ENCODE measurements around the gene ERH.
"Not testable (repeated sequence)": the region's sequence is repeated elsewhere in the genome, so short reads cannot be mapped to it uniquely, and the experiment has no call there.

ERH gene

GRCh38 chr14:69395929-69396328 lies 2.2 kb downstream of the ERH start:
- no peak for DNase-seq

- no peak for DNase-seq
Measured at GRCh38 chr14:69392481-69392880, 5.6 kb downstream of the ERH start.

DNA sequence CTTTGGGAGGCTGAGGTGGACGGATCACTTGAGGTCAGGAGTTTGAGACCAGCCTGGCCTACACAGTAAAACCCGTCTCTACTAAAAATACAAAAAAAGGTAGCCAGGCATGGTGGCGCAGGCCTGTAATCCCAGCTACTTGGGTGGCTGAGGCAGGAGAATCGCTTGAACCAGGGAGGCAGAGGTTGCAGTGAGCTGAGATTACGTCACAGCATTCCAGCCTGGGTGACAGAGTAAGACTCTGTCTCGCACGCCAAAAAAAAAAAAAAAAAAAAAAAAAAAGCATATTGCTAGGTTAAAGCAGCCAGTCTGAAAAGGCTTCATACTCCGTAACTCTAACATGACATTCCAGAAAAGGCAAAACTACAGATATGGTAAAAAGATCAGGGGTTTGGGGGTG lies 6.7 kb downstream of the ERH start:
- DNase-seq = not testable (repeated sequence)

DNA sequence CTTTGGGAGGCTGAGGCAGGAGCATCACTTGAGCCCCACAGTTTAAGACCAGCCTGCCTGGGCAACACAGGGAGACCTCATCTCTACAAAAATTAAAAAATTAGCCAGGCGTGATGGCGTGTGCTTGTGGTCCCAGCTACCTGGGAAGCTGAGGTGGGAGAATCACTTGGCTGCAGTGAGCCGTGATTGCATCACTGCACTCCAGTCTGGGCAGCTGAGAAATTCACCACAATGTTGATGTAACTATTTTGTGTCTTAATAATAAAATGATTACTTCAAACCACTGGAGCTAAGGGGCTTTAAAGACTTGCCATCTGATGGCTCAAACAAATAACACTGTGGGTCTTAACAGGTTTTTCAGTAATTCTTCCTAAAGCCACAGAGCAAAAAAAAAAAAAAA lies 10.8 kb downstream of the ERH start:
- no peak for DNase-seq

DNA sequence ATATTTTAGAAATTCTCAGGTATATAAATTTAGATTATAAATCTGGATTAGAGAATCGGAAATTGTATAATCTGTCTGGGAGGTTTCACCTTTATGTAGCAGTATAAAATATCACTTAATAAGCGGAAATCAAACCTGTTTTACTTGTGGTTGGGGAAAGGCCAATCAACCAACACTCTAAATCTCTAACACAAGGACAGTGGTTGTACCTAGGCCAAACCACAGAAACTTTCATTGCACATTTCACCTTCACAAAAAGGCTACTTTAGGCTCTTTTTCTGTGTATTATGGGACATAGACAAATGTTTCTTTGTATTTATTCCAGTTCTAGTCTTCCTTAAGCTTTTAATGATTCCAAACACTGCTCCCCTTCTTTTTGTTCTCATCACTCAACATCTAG lies 19.8 kb downstream of the ERH start:
- no peak for DNase-seq

DNA sequence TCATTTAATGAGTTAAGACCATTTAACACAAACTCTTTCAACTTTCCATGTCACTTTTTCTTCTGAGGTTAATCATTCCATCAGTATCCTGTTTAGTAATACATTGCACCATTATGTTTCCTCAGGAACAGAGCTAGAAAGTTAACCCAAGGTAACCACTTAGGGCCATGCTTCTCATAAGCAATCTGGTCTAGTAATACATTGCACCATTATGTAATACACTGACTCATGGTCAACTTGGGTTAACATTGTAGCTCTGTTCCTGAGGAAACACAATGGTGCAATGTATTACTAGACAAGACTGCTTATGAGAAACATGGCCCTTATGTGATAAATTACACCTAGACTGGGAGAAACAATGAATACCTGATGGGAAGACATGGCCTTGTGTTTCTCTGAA lies 21.7 kb downstream of the ERH start:
- peak; percentile 84 to 88 for DNase-seq

DNA sequence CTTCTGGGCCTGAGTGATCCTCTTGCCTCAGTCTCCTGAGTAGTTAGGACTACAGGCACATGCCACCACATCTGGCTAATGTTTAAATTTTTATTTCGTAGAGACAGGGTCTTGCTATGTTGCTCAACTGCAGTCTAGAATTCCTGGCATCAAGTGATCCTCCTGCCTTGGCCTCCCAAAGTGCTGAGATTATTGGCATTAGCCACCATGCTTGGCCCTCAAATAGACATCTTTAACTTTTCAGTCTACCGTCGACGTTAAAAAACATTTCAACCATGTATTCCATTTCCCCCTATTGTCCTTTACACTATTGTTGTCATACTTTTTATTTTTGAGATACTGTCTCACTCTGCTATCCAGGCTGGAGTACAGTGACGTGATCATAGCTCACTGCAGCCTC lies 22.4 kb downstream of the ERH start:
- DNase-seq = no peak

DNA sequence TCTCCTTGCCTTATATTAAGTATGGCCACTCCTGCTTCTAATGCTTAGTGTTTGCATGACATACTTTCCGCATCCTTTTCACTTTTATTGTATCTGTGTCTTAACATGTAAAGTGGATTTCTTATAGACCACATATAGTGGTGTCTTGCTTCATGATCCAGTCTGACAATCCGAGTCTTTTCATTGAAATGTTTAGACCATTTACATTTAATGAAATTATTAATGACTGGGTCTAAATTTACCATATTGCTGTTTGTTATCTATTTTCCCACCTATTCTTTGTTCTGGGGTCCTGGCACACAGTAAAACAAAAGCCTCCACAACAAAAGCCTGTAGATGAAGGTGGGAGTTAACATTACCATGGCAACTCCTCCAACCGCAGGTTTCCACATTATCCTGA lies 22.9 kb downstream of the ERH start:
- no peak for DNase-seq

- DNase-seq = no peak
Measured at GRCh38 chr14:69374235-69374634, 23.9 kb downstream of the ERH start.

- no peak for DNase-seq
Measured at GRCh38 chr14:69373104-69373503, 25.0 kb downstream of the ERH start.

DNA sequence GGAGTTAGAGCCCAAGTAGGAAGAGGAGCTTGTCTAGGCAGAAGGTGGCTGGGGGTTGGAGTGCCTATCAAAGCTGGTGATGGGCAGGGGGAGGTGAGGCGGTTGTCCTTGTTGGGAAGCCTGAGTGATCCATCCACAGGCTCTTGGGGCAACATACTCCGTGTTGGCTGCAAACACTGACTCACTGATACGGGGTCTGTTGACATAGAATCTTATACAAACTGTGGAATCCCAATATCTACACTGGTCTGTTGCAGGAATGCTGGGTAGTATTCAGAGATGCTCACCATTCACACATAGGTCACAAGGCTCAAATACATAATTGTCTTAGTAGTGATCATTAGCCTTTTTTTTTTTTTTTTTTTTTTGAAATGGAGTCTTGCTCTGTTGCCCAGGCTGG lies 26.0 kb downstream of the ERH start:
- DNase-seq = no peak

DNA sequence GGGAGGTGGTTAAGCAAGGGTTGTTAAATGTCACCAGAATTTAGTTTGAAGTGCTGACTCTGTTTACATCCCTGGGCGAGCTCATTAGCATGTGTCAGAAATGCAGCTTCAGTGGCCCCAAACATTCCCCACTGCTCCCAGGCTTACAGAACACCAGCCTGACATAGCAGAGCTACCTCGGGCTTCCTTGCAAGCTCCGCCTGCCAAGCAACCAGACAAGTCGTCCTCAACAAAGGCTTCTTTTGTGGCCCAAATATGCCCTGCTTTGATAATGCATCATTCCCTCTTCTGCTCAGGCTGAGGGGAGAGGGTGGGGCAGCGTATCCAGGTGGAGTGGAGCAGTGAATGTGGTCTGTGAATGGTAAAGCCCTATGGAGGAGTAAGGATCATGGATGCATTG lies 28.0 kb downstream of the ERH start:
- no peak for DNase-seq

GRCh38 chr14:69368381-69368780 lies 29.7 kb downstream of the ERH start:
- DNase-seq = no peak

DNA sequence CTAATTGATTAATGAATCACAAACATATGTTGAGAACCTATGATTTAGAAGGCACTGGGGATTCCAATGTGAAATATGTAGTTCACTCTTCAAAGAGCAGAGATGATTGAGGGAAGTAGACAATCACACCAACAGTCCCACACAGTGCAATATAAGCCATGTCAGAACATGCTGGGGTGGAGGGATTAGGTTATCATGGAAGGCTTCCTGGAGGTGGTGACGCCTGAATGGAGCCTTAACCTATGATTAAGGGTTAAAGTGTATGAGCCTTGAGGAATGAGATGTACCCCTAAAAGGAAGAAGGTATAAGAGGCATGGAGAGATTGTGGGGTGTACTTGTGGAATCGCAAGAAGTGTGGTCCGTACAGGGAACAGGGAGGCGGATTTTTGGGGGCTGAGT lies 31.3 kb downstream of the ERH start:
- no peak for DNase-seq

GRCh38 chr14:69366069-69366468 lies 32.0 kb downstream of the ERH start:
- no peak for DNase-seq

DNA sequence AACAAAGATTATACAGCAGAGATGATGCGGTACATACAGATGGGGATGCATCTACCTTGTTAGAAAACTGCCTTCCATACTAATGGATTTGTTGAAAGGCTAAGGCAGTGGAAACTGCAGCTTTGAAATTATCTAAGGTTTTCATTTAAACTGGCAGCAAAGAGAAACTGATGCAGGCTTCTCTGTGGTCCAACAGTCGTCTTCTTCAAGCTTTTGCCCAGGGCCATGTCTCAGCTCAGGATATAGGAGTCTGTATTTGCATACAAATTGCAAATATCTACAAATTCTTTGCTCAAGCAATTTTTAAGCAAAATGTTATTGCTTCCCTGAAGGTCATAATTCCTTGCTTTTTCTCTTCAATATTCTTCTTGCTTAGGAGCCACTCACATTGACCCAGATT lies 33.7 kb downstream of the ERH start:
- DNase-seq = no peak

DNA sequence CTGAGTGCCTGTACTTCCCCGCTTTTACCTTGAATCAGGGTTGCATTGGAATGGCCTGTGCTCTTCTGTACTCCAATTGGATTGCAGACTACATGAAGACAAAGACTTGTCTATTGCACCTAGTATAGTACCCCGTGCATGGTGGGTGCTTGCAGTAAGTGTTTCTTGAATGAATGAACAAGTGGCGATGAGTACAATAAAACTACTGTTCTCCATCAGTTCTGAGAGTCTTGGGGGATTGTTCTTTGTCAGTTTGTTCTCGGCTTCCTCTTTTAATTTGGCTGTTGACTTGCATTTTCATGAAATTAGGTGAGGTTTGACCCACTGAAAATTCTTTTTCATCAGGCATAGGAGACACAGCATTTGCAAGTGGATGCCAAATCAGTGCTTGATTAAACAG lies 34.1 kb downstream of the ERH start:
- no peak for DNase-seq

DNA sequence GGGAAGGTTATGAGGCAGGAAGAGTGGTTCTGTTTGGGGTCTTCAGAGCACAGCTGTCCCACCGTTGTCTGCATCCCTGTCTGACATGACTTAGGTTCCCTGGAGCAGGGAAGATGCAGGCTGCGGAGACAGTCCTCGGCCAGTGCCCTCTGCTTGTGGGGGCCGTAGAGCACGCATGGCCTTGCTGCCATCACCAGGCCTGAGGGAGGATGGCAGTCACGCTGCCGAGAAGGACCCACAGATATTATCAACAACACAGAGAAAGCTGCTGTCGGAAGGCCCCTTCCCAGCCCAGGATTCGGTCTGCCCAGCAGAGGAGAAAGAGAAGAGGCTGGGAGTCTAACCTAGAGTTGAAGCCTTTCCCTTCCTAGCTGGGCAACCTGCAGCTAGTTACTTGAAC lies 35.0 kb downstream of the ERH start:
- no peak for DNase-seq

DNA sequence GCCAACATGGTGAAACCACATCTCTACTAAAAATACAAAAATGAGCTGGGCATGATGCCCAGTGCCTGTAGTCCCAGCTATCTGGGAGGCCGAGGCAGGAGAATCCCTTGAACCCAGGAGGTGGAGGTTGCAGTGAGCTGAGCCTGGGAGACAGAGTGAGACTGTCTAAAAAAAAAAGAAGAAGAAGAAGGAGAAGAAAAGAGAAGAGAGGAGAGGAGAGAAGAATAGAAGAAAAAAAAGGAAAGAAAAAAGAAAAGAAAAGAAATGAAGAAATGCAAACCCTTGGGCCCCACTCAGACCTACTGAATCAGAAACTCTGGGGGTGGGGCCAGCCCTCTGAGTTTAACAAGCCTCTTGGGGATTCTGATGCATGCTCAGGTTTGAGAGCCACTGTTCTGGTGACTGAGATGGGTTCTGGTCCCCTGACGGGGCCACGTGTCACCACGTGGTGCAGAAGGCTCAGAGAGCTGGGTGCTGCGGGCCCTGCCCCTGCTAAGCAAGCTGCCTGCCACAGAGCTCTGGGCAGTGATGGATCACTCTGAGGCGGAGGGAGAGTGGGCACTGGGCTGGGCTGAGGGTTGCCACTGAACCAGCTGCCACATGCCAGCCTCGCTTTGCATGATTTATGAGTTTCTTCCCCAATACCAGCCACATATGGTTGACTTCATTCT lies 37.5 kb downstream of the ERH start:
- no peak for DNase-seq

DNA sequence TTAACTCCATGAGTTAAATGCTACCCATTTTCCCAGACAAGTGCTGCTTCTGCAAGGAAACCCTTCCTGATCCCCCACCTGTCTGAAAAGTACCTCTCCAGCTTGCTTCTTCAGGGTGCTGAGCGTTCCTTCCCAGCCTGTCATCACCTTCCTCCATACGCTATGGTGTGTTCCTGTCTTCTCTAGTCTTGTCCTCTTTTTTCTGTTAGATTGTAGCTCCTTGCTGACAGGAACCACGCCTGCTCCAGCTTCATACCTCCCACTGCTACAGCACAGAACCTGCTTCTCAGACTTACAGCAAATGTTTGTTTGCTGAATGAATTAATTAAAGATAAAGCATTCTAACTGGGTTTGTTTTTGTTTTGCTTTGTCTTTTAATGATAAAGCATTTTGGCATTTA lies 39.1 kb downstream of the ERH start:
- DNase-seq = no peak

DNA sequence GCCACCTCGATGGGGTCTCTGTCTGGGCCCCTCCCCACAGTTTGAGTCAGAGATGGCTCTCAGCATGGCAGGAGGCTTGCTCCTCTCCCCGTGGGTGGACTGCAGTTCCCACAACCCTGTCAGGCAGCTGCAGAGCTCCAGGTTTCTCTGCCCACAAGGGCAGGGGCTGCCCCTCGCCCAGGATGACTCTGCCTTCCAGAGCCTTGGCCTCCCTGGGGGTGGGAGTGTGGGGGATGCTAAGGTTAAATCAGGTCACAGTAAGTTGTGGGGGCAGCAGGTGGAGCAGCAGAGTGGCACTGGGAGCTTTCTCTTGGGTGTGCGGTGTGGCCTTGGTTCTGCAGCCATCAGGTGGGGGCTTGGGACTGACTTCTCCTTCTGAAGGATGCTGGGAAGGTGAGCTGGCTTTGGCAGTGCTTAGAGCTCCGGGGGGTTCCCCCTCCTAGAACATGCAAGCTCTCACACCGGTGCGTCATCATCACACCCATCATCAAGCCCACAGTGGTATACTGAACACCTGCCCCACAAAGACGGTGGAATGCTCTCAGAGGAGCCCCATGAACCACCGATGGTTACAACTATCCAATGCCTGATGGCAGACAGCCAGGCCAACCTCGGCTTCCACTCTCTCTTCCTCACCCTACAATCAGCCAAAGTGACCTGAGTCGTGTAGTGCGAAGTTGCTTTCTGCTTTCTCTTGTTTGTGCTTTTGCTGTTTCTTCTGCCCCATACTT lies 39.7 kb downstream of the ERH start:
- no peak for DNase-seq

DNA sequence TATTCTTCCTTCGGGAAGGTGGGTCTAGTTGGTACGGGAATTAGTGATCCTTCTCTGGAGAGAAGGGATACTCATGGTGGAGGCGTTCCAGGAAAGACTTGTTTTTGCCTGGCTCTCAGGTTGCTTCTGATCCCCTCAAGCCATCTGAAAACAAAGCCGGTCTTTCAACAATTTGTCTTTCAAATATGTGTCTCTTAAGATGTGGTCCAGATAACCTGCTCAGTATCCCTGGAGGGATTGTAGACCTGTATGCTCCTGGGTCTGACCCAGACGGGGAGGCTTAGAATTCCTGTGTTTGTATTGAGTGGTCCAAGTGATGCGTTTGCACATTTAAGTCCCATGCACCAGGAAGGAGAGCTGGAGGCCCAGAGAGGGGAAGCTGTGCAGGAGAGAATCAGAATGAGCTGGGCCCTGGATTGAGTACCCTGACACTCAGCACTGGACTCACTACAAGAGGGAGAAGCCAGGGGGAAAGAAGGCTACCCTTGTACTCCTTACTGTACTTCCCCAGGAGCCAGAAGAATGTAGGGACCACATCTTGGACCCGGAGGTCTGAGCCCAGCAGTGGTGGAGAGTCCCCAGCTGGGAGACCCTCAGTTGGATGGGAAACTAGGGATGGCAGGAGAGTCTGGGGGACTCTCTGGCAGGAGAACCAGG lies 40.4 kb downstream of the ERH start:
- no peak for DNase-seq

DNA sequence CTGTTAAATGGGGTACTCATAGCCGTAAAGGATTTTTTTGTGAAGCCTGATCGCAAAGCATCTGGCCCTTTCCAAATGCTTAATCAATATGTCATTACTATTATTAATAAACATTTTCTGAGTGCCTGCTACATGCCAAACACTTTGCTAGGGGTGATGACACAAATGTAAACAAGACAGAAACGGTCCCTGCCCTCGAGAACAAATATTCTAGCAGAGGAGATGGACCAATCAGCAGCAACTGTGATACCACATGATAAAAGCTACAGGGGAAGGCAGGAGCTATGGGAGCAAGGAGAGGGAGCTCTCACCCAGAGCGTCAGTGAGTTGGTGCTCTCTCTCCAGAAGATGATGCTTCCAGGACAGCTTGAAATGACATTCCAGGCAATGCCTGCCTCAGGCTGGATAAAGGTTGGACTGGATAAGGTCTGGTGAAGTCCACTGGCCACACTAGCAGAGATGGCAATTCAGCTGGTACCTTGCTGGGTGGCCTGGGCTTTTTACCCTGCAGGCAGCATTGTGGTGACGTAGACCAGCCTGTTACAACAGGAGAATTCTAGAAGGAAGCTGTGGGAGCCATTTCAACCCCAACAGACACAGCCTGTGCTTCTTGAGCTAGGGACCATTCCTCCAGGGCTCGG lies 41.1 kb downstream of the ERH start:
- no peak for DNase-seq

Measured in AML-193 (cell line).